HFFc6 (cell line): ENCODE measurements around the gene ACSF2. TPM values are rescaled to one million over a fixed set of nuclear protein-coding genes. Genes with fewer than 3 reads are reported as not detected.

Source experiments
- DNase-seq: peaks from one replicate; pipeline ENCODE4 v3.0.0-alpha.2; 2018
- H3K27ac Mint-ChIP-seq: 2 replicates; pipeline ENCODE4 v1.8.0; 2020; ENCODE audit warnings: mild to moderate bottlenecking, mixed read lengths
- H3K27me3 Mint-ChIP-seq: 2 replicates; pipeline ENCODE4 v1.8.0; 2021; ENCODE audit warnings: mild to moderate bottlenecking, moderate library complexity, mixed read lengths; ENCODE audit not compliant: insufficient read depth
- H3K36me3 Mint-ChIP-seq: 2 replicates; pipeline ENCODE4 v1.8.0; 2021; ENCODE audit warnings: low read depth, mixed read lengths
- H3K4me1 Mint-ChIP-seq: 2 replicates; pipeline ENCODE4 v1.8.0; 2020; ENCODE audit warnings: low read depth, mixed read lengths
- H3K4me3 Mint-ChIP-seq: 2 replicates; pipeline ENCODE4 v1.8.0; 2020; ENCODE audit warnings: mild to moderate bottlenecking, moderate library complexity, mixed read lengths
- H3K9me3 Mint-ChIP-seq: 2 replicates; pipeline ENCODE4 v1.8.0; 2020; ENCODE audit warnings: mild to moderate bottlenecking, mixed read lengths
- total RNA-seq, 6 experiments: library from RNA; stranded (reverse); fragmentation: NEBNext Ultra II Directional; extraction: Animal tissue kit (Norgen Biotek cat#: 25700); gene quantifications; 2 replicates in 1 of 6; 3 replicates in 5 of 6; pipeline ENCODE4 v1.2.3, GENCODE V29; 2021
- TF ChIP-seq, protein P1 (sequence below): fragments of 200-600 bp; sonication (generic); IDR thresholded peaks from 2 replicates; pipeline ENCODE4 v1.5.0; 2021; ENCODE audit warnings: antibody characterized with exemption, mild to moderate bottlenecking

Gene ACSF2
- total RNA-seq, 6 experiments from 2014 or later = 15.3 to 23.3 (median 17.5) TPM

DNA sequence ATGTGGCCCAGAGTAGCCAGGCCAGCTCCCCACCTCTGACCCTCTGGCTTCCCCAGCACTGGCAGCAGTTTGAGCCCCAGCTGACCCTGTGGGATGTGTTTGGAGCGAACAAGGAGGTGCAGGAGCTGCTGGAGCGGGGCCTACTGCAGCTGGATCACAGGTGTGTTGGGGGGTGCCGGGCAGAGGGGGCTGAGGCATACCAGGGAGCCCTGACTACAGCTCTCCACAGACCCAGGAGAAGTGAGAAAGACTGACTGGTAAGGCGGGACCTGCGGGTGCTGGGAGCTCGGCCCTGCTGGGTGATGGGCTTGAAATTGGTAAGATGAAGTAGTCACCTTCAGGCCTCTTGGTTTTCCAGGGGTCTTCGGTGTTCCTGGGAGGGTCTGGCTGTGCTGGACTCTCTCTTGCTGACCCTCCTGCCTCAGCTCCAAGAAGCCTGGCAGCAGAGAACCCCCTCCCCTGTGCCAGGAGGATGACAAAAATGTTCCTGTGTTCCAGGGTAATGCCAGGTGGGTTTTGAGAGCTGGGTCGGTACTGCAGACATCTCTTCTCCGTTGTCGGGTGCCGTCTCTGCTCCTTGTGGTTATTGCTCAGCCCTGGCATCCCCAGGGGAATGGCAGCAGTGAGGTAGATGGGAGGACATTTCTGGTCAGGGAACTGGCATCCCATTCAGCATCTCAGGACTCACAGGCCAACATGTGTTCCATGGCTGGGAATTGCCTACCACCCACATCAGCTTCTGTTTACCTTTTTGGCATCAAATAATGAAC is 58.6 kb downstream of the ACSF2 start:
- DNase-seq = no peak
- H3K27ac Mint-ChIP-seq = no peak overlapping the region
- H3K9me3 Mint-ChIP-seq = no peaks in the 10 kb centered on the region
- no peaks in the 10 kb centered on the region; the same call in 1 of the 2 replicates for H3K27me3 Mint-ChIP-seq
- H3K36me3 Mint-ChIP-seq = no peaks in the 10 kb centered on the region
- no peak overlapping the region for H3K4me3 Mint-ChIP-seq
- TF ChIP-seq, protein P1, sequence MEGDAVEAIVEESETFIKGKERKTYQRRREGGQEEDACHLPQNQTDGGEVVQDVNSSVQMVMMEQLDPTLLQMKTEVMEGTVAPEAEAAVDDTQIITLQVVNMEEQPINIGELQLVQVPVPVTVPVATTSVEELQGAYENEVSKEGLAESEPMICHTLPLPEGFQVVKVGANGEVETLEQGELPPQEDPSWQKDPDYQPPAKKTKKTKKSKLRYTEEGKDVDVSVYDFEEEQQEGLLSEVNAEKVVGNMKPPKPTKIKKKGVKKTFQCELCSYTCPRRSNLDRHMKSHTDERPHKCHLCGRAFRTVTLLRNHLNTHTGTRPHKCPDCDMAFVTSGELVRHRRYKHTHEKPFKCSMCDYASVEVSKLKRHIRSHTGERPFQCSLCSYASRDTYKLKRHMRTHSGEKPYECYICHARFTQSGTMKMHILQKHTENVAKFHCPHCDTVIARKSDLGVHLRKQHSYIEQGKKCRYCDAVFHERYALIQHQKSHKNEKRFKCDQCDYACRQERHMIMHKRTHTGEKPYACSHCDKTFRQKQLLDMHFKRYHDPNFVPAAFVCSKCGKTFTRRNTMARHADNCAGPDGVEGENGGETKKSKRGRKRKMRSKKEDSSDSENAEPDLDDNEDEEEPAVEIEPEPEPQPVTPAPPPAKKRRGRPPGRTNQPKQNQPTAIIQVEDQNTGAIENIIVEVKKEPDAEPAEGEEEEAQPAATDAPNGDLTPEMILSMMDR = no peak
- peaks cover 32% of the 10 kb centered on the region for H3K4me1 Mint-ChIP-seq

DNA sequence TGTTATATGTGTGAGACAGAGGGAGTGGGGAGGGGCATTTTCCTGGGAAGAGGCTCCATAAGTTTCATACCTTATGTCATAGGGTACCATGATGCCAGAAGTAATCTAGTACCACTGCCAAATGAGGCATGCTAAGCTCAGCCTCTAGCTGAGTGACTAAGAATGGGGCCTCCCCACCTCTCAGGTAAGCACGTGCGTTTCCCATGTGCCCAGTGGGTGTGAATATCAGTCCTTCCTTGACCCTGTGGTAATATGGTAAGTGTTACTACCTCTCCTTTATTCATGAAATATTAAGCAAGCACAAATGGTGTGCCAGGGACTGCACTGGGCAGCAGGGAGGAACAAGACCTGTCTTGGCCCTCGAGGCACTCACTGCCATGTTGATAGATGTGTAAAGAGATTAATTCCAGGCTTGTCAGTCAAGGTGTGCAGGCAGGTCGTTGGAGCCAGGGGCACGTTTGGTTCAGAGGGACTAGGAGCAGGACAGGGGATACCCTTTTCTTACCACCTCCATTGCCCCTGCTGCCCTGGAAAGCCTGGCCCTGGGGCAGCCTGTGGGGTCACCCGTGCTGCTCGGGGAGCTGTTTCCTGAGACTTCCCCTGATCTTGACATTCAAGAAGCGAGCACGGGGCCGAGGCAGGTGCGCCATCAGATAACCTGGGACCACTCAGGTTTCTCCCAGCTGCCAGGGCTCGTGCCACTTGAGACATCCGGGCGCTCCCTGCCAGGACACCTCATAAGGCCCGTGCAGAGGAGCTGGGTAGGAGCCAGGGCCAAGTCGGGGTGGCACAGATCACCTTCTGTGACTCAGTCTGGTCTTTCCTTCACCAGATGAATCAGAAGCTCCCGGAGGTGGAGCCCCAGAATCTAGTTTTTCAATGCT is 61.4 kb downstream of the ACSF2 start:
- Mint-ChIP-seq H3K27ac (no peak overlapping the region), H3K27me3 (peaks cover 2% of the 10 kb centered on the region), H3K4me1 (peaks cover 20% of the 10 kb centered on the region), H3K9me3 (no peaks in the 10 kb centered on the region), H3K4me3 (no peak overlapping the region), H3K36me3 (no peaks in the 10 kb centered on the region)
- TF ChIP-seq, protein P1 = no peak
- peak; percentile 9 for DNase-seq

DNA sequence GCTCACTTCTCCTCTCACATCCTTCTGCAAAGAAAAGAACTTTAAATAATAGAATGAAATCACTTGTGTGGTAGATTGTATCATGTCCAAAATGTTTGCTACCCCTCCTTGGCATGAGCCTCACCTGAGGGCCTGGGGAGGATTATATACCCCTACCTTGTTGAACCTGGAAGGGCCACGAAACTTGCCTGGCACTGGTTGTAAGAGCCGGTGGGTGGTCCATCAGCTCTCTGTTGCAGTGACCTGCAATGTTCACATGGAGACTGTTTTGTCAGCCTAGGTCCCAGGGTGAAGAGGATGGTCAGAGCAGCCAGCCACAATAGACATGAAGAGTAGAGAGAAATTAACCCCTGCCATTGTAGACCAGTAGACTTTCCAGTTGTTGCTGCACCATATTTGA is 62.9 kb downstream of the ACSF2 start:
- Mint-ChIP-seq H3K4me1 (peaks cover 12% of the 10 kb centered on the region), H3K36me3 (no peaks in the 10 kb centered on the region), H3K27me3 (peaks cover 2% of the 10 kb centered on the region), H3K9me3 (no peaks in the 10 kb centered on the region), H3K4me3 (no peak overlapping the region), H3K27ac (no peak overlapping the region)
- DNase-seq = no peak
- TF ChIP-seq, protein P1 = no peak

DNA sequence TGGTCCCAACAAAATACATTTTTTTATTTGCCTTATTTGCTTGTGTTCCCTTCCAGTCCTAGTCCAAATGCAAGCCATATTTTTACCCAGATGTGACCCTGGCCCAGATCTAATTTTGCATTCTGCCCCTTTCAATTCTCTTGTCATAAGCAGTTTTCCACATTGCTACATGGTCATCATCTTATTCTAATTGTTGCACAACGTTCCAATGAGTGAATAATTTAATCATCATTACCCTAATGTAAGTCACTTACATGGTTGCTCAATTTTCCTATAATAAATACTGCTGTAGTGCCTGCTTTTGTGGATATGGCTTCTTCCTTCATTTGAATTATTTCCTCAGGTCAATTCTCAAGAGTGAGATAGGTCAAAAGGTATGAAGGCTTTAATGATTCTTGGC is 65.5 kb downstream of the ACSF2 start:
- TF ChIP-seq, protein P1 = no peak
- H3K27ac Mint-ChIP-seq = no peak overlapping the region
- peaks cover 7% of the 10 kb centered on the region for H3K27me3 Mint-ChIP-seq
- no peaks in the 10 kb centered on the region for H3K9me3 Mint-ChIP-seq
- no peaks in the 10 kb centered on the region for H3K36me3 Mint-ChIP-seq
- H3K4me1 Mint-ChIP-seq = peaks cover 21% of the 10 kb centered on the region
- DNase-seq = no peak
- H3K4me3 Mint-ChIP-seq = no peak overlapping the region

DNA sequence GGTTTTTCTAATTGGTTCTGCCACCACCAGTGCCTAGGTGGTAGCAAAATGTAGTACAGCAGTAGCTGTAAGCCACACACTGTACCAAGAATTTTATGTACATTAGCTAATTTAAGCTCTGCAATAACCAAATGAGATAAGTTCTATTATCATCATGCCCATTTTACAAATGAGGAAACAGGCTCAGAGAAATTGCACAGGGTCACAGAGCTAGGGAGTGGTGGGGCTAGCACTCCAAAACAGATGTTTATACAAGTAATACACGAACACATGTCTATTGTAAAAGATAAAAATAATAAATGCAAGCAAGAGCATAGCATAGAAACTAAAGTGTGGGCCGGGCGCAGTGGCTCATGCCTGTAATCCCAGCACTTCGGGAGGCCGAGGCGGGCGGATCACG is 66.2 kb downstream of the ACSF2 start:
- Mint-ChIP-seq H3K36me3 (no peaks in the 10 kb centered on the region), H3K4me3 (no peak overlapping the region), H3K9me3 (no peaks in the 10 kb centered on the region), H3K27ac (no peak overlapping the region), H3K27me3 (peaks cover 7% of the 10 kb centered on the region), H3K4me1 (peaks cover 21% of the 10 kb centered on the region)
- DNase-seq = no peak
- TF ChIP-seq, protein P1 = no peak
